PC-9 (cell line): ENCODE data around the gene ST8SIA1.

Experiments
- CTCF ChIP-seq: fragments of 200-600 bp; sonication (generic); conservative IDR thresholded peaks from 2 replicates; pipeline ENCODE4 v1.6.1; 2017; ENCODE audit warnings: mixed run types, antibody characterized with exemption, mild to moderate bottlenecking, moderate library complexity
- EZH2 ChIP-seq: fragments of 200-600 bp; sonication (generic); IDR thresholded peaks from 2 replicates; pipeline ENCODE4 v1.8.0; 2017; ENCODE audit warnings: antibody characterized with exemption, low read depth

GRCh38 chr12:22173177-22173576 lies 161.3 kb downstream of the ST8SIA1 start:
- no peak; the same call in 1 of the 2 replicates for TF ChIP-seq CTCF
- no peak for TF ChIP-seq EZH2
